HG02588 (cell line): ENCODE results near the gene FAH.

Source experiments
- ATAC-seq: cut with Tn5 transposase; IDR thresholded peaks from one replicate; pipeline ENCODE4 v1.9.1; 2021; ENCODE audit warnings: mild to moderate bottlenecking, moderate library complexity; ENCODE audit not compliant: unreplicated experiment

FAH gene

DNA sequence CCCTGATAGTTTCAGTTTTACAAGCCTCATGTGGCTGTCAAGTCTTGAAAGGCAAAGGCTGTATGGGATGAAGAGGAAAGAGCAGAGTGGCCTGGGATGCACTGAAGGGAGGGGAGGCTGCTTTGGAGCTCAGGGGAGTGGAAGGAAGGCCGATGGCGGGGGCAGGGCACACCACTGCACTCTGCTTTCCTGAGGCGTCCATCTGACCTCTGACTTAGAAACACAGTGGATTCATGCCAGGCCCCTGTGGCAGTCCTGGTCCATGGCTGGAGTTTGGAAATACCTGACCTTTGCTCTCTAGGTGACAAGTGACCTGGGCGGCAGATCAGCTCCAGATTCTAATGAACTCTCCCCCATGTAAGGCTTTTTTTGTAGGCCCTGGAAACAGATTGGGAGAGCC is 19.0 kb downstream of the FAH start:
- no peak for ATAC-seq

DNA sequence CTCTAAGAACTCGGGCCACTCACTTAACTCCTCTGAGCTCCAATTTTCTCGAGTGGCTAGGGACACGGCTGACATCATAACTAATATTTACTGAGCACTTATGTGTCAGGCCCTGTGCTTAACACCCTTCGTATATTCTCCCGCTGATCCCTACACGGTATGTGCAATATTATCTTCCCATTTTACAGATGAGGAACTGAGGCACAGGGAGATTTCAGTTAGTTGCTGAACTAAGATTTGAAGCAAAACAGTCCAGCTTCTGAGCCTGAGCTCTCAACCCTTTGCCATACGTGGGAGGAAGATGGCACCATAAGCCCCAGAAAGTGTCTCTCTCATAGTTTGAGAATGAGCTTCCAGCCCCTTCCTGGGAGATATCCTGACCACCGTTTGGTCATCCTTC is 19.6 kb downstream of the FAH start:
- no peak for ATAC-seq

DNA sequence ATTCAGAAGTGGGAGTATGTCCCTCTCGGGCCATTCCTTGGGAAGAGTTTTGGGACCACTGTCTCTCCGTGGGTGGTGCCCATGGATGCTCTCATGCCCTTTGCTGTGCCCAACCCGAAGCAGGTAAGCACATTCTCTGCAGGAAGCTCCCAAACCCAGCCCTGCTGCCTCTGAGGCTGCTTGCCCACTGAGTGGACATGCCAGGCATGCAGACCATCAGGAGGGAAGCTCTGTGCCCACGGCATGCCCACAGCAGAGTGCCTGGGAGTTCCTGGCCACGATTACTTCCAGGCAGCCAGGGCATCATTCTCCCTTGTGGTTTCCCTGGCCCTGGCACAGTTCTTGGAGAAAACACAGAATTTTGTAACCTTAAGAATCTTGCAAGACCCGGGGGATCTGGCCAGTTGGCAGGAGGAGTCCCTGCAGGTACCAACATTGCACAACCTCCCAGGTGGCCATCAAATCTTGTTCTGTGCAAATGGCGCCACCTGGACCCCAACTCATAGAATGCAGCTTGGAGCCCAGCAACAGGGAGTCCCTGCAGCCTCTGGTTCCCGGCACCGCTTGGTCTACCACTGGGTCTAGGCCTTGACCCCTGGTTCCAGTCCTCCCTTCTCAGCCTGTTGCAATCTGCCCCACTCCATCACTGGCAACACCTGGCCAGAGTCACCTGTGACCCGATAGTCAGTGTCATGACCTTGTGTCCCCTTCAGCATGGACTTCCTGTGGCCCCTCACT is 20.4 kb downstream of the FAH start:
- ATAC-seq: no peak

DNA sequence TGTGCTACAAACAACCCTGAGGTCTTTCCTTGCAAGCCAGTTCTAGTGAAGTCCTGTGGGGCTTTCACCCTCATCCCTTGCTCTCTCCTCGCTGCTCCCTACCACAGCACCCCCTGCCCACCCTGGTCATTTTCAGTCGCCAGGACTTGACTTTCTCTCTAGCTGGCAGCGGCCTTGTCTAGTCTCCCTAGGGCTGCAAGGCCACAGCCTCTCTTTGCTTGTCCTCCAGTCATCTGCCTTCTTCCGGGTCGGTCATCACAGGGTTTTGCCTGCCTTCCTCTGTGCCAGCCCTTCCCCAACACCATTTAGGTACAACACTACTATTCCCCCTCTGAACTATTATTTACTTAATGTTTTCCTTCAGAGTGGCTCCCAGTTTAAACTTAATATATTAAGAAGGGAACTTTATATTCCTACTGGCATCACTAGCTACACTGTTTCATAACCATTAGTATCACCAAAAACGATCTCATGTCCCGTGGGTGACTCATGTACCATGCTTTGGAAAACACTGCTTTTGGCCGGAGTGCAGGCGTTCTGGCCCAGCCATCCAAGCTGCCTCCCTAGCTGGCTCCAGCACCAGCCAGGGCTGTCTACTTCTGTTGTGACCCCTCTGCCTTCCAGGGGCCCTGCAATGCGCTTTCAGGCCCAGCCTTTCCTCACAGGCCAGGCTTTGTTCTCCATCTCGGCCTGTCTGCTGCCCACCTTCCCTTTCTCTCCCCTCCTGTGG is 21.4 kb downstream of the FAH start:
- ATAC-seq: no peak

DNA sequence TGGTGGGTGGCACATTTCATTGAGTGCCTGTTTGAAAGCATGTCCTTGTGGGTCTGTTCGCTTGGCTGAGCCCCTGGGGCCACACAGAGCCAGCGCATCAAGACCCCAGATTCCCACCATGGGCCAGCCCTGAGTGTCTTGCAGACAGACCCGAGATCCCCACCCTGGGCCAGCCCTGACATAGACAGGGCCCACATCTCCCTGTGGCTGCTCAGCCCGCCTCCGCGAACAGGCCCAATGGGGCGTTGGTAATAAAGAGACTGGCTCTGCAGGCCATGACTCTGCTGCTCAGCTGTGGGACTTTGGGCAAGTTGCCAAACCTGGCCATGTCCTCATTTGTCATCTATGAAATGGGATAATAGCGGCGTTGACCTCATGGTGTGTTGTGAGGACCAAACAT is 22.6 kb downstream of the FAH start:
- ATAC-seq: no peak

DNA sequence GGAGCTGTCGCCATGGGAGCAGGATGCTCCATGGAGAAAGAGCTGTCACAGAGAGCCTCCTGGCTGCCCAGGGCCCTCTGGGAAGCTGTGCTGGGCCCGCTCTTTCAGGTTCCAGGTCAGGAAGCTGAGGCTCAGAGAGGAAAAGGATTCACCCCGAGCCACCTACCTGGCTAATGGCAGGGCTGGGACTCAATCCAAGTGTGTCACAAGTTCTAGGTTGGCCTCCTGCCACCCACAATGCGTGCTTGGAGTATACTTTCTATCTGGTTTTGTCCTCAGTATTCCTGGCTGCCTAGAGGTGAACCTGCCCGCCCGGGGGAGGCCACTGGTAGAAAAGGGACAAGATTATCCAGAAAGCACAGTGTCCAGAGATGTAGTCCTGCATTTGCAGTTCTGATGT is 23.6 kb downstream of the FAH start:
- no peak for ATAC-seq

DNA sequence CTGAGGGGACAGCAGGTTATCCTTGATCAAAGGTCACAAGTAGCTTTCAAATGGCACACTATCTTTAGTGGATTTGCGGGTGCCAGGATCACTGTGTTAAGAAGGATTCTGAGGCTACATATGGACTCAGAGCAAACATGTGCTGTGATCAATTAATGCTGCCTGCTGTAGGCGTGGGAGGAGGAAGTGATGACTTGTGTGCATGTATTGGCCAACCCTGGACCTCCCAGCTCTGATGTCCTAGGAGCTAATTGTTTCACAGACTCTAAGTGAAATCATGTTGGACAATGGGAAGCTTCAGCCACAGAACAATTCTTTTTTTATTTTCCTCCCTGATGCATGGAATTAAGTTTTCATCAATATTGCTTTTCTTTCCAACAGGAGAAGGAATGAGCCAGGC is 24.4 kb downstream of the FAH start:
- ATAC-seq: no peak

DNA sequence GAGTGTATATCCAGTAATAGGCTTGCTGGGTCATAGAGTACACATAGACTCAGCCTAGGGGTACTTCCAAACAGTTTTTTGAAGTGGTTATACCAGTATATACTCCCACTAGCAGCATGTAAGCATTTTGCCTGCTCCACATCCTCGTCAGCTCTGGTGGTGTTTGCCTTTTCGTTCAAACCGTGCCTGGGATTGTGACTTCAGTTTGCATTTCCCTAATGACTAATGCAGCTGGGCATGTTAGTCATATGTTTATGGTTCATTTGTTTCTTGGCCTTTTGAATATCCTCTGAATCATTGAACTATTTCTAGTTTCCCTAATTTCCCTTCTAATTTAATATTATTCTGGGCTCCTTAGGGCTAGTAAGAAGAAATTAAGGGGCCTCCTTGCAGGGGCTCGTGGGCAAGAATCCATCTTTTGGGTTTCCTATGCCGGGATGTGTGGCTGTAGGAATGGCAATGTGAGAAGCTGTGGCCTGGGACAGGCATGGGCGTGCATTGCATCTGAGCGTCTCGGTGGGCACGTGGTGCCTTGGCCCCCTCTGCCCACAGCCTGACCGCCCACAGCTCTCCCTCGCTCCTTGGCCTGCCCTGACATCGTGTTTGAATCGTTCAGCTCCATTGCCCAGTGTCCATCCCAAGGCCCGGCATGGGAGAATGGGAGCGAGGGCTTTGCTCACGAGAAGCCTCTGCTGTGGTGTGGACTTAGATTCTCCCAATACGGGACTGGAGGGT is 26.4 kb downstream of the FAH start:
- ATAC-seq: no peak

DNA sequence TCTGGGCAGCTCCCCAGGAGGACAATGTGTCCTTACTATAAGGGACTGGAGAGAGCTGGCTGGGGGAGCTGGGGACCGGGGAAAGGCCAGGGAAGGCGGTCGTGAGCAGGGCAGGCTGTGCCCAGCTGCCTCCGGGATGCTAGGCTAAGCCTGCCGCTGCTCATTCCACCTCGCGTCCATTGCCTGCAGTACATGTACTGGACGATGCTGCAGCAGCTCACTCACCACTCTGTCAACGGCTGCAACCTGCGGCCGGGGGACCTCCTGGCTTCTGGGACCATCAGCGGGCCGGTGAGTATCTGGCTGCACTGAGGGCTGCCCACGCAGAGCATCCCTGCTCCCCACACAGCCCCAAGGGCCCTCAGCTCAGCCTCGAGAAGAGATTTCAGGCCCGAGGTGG is 27.1 kb downstream of the FAH start:
- no peak for ATAC-seq

DNA sequence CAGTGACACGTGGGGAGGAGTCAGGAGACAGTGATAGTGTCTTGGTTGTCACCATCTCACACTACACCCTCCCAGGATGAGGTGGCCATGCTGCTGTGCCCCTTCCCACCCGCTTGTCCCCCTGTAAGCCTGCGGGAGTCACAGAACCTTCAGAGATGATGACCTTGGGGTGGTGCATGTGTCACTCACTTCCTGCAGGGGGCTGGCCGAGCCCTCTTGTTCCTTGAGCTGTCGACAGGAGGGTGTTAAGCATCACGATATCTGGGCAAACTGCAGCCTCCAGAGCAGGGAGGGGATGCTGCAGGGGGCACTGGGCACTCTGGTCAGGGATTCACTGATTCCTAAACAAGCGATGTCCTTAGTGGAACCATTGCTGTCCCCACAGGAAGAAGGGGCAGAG is 27.7 kb downstream of the FAH start:
- ATAC-seq: no peak

DNA sequence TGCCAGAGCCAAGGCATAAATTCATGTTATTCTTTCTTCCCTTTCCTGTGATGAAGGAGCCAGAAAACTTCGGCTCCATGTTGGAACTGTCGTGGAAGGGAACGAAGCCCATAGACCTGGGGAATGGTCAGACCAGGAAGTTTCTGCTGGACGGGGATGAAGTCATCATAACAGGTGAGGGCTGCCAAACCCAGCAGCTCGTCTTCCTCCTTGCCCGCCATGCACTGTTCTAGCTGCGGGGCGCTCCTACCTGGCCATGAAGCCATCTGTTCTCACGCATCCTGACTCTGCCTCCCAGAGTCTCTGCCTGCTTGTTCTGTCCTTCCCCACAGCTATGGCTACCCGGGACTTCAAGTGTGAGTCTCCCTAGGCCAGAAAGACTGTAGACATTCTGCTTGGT is 28.2 kb downstream of the FAH start:
- ATAC-seq: no peak

DNA sequence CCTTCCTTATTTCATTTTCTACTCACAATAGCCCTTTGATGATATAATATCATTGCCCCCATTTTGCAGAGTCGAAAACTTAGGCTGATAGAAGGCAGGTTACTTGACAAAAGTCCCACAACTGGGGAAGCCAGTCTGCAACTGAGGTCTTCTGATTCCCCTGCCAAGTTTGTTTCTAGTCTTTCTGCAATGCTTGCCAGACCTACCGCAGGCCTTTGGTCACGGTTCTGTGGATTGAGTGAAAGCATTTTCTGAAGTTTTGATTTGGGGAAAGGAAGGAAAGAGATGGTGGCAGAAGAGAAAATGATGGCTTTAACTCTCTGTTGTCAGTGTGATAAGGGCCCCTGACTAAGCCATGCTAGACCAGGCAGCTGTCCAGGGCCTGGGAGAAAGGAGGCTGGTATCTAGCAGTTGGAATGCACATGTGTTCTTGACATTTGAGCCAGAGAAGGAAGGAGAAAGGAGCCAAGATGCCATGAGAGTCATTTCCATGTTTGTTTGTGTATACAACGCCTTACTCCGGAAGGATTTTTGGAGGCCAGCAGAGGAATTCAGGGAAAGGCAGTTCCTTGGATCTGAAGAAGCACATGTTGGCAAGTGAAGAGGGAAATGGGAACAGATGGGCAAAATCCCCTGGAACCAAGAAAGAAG is 29.9 kb downstream of the FAH start:
- ATAC-seq: no peak

DNA sequence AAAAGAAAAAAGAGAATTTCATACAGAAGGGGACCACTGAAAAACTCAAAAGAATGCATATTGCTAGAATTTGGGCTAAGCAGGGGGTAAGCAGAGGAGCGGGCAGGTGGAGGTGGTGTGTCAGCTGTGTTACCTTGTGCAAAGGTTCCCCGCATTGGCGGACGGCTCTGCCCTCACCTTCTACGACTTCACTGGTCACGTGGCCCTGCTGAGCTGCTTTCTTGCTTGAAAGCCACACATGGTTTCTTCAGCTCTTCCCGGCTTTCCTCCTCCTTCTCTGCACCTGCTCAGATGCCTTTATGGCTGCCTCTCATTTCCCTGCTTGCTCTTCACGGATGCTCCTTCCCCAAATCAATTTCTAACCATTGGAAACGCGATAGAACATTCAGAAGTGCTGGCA is 30.5 kb downstream of the FAH start:
- ATAC-seq: no peak

DNA sequence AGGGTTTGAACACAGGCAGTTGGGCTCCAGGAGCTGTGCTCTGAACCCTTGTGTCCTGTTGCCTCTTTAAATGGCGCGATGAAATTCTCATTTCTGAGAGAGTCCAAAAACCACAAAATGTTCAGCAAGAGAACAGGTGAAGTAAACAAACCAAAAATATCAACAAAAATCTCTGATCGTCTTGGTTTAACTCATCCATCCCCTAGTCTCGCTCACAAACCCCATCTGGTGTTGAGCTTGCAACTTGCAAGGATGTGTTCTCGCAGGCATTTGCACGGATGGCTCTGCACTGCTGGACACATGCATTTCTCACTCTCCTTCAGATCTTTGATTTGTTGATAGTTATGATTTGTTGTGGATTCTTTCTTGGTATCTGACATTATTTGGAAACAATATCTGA is 31.1 kb downstream of the FAH start:
- ATAC-seq: no peak

DNA sequence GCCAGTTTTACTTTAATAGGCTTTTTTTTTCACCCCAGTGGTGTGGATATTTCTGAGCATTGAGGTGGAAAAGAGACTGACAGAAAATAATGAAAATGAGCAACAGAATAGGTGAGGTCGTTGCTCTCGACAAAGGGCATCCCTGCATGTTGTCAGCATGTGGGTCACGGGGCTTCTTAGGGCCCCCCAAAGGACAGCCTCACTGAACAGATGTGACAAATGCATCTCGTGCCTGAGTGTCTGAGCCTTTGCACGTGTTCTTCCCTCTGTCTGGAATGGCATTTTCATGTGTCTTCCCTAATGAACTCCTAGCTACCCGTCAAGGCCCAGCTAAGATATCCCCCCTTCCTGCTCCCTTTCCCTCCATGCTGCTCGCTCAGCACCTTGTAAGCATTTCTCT is 31.8 kb downstream of the FAH start:
- no peak for ATAC-seq

DNA sequence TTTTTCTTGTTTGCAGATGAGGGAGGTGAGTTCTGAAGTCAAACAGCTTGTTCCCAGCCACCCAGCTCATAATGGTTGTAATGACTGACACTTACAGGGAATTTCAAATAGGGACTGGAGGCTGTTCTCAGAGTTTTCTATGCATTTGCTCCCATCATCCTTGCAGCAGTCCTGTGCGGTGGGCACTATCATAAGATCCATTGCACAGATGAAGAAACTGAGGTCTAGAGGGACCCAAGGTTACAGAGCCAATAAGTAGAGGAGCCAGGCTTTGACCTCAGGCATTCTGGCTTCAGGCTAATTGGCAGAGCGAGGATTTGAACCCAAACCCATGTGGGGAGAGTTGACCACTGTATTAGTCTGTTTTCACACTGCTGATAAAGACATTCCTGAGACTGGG is 32.4 kb downstream of the FAH start:
- no peak for ATAC-seq

DNA sequence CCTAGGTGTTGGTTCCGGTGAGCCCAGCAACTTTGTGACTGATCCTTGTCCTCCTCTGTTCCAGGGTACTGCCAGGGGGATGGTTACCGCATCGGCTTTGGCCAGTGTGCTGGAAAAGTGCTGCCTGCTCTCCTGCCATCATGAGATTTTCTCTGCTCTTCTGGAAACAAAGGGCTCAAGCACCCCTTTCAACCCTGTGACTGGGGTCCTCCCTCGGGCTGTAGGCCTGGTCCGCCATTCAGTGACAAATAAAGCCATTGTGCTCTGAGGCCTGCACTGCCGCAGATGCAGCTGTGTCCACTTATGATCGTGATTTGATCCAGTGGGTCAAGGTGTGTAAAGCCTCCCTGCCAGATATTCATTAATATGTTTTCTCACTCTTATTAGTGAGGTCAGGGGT is 33.3 kb downstream of the FAH start:
- ATAC-seq: no peak

DNA sequence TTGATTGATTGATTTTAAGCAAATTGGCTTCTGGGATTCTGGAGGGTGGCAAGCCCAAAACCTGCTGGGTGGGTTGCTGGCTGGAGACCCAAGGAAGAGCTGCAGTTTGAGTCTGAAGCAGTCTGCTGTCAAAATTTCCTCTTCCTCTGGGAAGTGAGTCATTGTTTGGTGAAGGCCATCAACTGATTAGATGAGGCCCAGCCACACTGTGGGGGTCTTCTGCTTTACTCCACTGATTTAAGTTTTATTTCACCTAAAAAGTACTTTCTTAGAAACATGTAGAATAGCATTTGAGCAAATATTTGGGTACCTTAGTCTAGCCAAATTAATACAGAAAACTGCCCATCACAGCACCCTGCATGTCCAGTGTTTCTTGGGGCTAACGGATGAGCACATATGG is 33.8 kb downstream of the FAH start:
- ATAC-seq: no peak

DNA sequence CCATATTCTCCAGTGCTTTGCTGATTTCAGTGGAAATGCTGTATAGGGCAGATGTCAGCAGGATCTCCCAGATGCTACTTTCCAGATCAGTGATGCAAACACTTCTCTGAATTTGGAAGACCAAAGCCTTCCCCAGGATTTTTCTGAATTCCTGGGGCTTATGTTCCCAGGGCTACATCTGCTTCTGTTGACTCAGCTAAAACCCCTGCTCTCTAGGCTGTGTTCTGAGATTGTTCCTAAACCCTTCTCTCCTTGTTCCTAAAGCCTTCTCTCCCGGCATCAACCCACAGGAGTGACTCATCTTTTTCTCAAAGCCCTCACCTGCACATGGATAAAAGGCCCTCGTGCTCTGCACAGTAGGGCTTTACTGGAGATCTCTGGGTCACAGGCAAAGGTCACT is 35.5 kb downstream of the FAH start:
- no peak for ATAC-seq

DNA sequence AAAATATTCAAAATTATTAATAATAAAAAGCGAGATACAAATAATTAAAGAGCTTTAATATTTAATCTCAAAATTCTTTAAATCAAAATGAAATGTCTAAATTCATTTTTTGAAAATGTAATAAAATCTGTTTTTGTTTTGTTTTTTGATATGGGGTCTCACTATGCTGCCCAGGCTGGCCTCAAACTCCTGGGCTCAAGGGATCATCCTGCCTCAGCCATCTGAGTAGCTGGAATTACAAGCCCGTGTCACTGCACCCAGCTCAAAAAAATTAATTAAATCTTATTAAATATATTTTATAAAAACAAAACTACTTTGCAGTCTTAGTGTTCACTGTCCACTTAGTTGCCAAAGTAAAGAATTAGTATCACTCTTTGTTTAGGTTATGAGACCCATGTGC is 38.4 kb downstream of the FAH start:
- ATAC-seq: no peak

DNA sequence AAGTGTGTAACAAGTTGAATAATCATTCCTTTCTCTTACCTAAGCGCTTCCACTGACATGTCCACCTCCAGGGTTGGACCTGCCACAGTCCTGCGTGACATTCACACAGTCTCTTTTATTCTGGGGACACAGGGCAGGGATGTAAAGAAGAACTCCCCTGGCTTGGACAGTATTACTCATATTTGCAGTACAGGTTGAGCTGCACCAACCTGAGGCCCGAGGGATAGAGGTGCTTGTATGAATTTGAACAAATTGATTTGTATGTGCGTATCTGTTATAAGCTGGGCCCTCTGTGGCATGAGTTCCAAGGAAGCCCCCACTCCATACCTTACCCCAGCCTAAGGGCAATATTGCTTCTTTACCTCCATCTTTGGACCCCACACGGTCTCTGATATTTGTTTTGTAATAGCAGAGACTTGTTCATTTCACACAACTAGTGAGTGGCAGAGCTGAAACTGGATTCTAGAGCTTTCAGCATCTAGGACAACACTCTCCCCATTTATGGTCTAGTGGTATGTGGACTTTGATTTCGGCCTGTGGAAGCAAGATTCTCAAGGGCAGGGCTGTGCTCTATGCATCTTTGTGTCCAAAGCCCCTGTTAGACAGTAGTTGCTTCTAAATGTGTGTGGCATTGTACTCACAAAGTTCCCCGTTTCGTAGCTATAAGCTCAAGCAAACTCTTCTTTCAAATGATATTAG is 39.2 kb downstream of the FAH start:
- no peak for ATAC-seq
